ENCODE measurements around the gene CLDN15.

The CLDN15 gene

GRCh38 chr7:101195884-101196283 lies 41.7 kb downstream of the CLDN15 start:
- no peak for DNase-seq

- DNase-seq, result no peak
Observed at GRCh38 chr7:101189109-101189508, 48.5 kb downstream of the CLDN15 start.

GRCh38 chr7:101186844-101187428 lies 50.7 kb downstream of the CLDN15 start:
- DNase-seq, result no peak

GRCh38 chr7:101186194-101186593 lies 51.4 kb downstream of the CLDN15 start:
- no peak for DNase-seq

- DNase-seq, result no peak
Observed at GRCh38 chr7:101185258-101185839, 52.3 kb downstream of the CLDN15 start.
